Activated T-cell treated with anti-CD3 and anti-CD28 coated beads, Interleukin-2, amount 50 U/mL, for 72 hours (primary cell): ENCODE measurements around the gene CBY3. TPM values are rescaled to one million over a fixed set of nuclear protein-coding genes. Genes with fewer than 3 reads are reported as not detected.

ENCODE experiments used
- total RNA-seq, 2 donors: library from RNA; stranded (reverse); gene quantifications; one replicate each; pipeline ENCODE4 v1.2.3, GENCODE V29; 2022

CBY3 gene
- total RNA-seq, 2 donors from 2014 or later = 0.44 TPM; not detected in 1

Other genes with a start within 250 kb of the CBY3 start
- 10 to 100 TPM; 32.0 to 37.9 TPM for gene RUFY1, start 130.5 kb downstream of the CBY3 start, total RNA-seq
- 100 to 1,000 TPM; 805 to 958 TPM for gene HNRNPH1, start 57.4 kb downstream of the CBY3 start, total RNA-seq
- gene CANX, start 17.9 kb upstream of the CBY3 start, total RNA-seq = 100 to 1,000 TPM; 572 to 714 TPM
- gene MAML1, start 51.8 kb upstream of the CBY3 start, total RNA-seq = 10 to 100 TPM; 26.9 to 28.0 TPM
- gene LTC4S, start 113.0 kb upstream of the CBY3 start, total RNA-seq = 1 to 10 TPM; 1.5 TPM
- 100 to 1,000 TPM; 101 to 108 TPM for gene MGAT4B, start 125.8 kb upstream of the CBY3 start, total RNA-seq
- 100 to 1,000 TPM; 213 to 226 TPM for gene SQSTM1, start 139.9 kb upstream of the CBY3 start, total RNA-seq
- gene MRNIP, start 177.8 kb upstream of the CBY3 start, total RNA-seq = 10 to 100 TPM; 26.4 to 33.3 TPM
- 10 to 100 TPM; 62.5 to 72.3 TPM for gene TBC1D9B, start 226.9 kb upstream of the CBY3 start, total RNA-seq